ENCODE data around the gene C17orf50.
"Not testable (repeated sequence)": the region's sequence is repeated elsewhere in the genome, so short reads cannot be mapped to it uniquely, and the experiment has no call there.

The C17orf50 gene

GRCh38 chr17:35735036-35735805, 25.5 kb upstream of the C17orf50 start:
- DNase-seq, result no peak

- no peak for DNase-seq
Measured at GRCh38 chr17:35736236-35736635, 24.5 kb upstream of the C17orf50 start.

GRCh38 chr17:35738519-35739133, 22.1 kb upstream of the C17orf50 start:
- DNase-seq, result no peak

GRCh38 chr17:35740216-35740615, 20.5 kb upstream of the C17orf50 start:
- no peak for DNase-seq

GRCh38 chr17:35740997-35741931, 19.4 kb upstream of the C17orf50 start:
- DNase-seq, result peak; percentile 16

- DNase-seq, result no peak
Measured at GRCh38 chr17:35742496-35742895, 18.2 kb upstream of the C17orf50 start.

GRCh38 chr17:35742896-35743477, 17.7 kb upstream of the C17orf50 start:
- no peak for DNase-seq

- DNase-seq, result no peak
Measured at GRCh38 chr17:35743626-35744328, 16.9 kb upstream of the C17orf50 start.

- no peak for DNase-seq
Measured at GRCh38 chr17:35744830-35745229, 15.9 kb upstream of the C17orf50 start.

- DNase-seq, result no peak
Measured at GRCh38 chr17:35745246-35745645, 15.4 kb upstream of the C17orf50 start.

GRCh38 chr17:35745749-35746320, 14.9 kb upstream of the C17orf50 start:
- DNase-seq, result no peak

GRCh38 chr17:35747540-35748017, 13.1 kb upstream of the C17orf50 start:
- peak; percentile 21 for DNase-seq

- DNase-seq, result no peak
Measured at GRCh38 chr17:35748341-35748841, 12.3 kb upstream of the C17orf50 start.

- DNase-seq, result no peak
Measured at GRCh38 chr17:35748979-35749378, 11.7 kb upstream of the C17orf50 start.

- no peak for DNase-seq
Measured at GRCh38 chr17:35749560-35750412, 10.9 kb upstream of the C17orf50 start.

- DNase-seq, result no peak
Measured at GRCh38 chr17:35750526-35751395, 9.9 kb upstream of the C17orf50 start.

GRCh38 chr17:35751541-35751940, 9.1 kb upstream of the C17orf50 start:
- not testable (repeated sequence) for DNase-seq

- no peak for DNase-seq
Measured at GRCh38 chr17:35752471-35752870, 8.2 kb upstream of the C17orf50 start.

- DNase-seq, result no peak
Measured at GRCh38 chr17:35752945-35753764, 7.5 kb upstream of the C17orf50 start, which contains the start of gene GAS2L2. GAS2L2 (minus strand) TSS chr17:35753239; CDS start chr17:35752850, 389 bp downstream.
